Gastroesophageal sphincter (tissue), 4 donors: Measurements from ENCODE around the gene RPTOR. TPM values are rescaled to one million over a fixed set of nuclear protein-coding genes. Genes with fewer than 3 reads are reported as not detected.

Source experiments
- ATAC-seq: fragments of 150-250 bp; one replicate; pipeline ENCODE4 v1.9.1; 2016; ENCODE audit warnings: mild to moderate bottlenecking, moderate library complexity
- H3K27ac ChIP-seq, 4 donors: fragments of 200-600 bp; sonication (generic) in 3 of 4; 1 replicate in 3 of 4; 2 replicates in 1 of 4; pipeline ENCODE4 v1.5.1; 2016 to 2019
- H3K27me3 ChIP-seq: fragments of 200-600 bp; sonication (generic); one replicate; pipeline ENCODE4 v1.5.1; 2019
- H3K36me3 ChIP-seq, 2 donors: fragments of 200-600 bp; sonication (generic); one replicate each; pipeline ENCODE4 v1.5.1; 2019; ENCODE audit warnings: control low read depth in 1 of 2
- H3K4me1 ChIP-seq, 3 donors: fragments of 200-600 bp; sonication (generic); 1 replicate in 2 of 3; 2 replicates in 1 of 3; pipeline ENCODE4 v1.5.1; 2016 to 2019; ENCODE audit warnings: control low read depth in 2 of 3
- H3K4me3 ChIP-seq, 2 donors: fragments of 200-600 bp; sonication (generic); one replicate each; pipeline ENCODE4 v1.5.1; 2019; ENCODE audit warnings: mild to moderate bottlenecking in 1 of 2, moderate library complexity in 1 of 2
- H3K9me3 ChIP-seq, 3 donors: fragments of 200-600 bp; sonication (generic); one replicate each; pipeline ENCODE4 v1.5.1; 2017 to 2019; ENCODE audit warnings: control low read depth in 2 of 3
- EP300 ChIP-seq: sonication (generic); formaldehyde crosslinking; IDR thresholded peaks from one replicate; pipeline ENCODE4 v1.6.1; 2017; ENCODE audit warnings: antibody characterized with exemption, mild to moderate bottlenecking
- POLR2A ChIP-seq, 2 donors: fragments of 450-650 bp; IDR thresholded peaks; one replicate each; pipeline ENCODE4 v1.6.1; 2017; ENCODE audit warnings: antibody characterized with exemption in 2 of 2, mild to moderate bottlenecking in 2 of 2, moderate library complexity in 1 of 2
- POLR2AphosphoS5 ChIP-seq: sonication (generic); formaldehyde crosslinking; IDR thresholded peaks from one replicate; pipeline ENCODE4 v1.6.1; 2017; ENCODE audit warnings: antibody characterized with exemption
- WGBS, 2 donors: methylation state at CpG; one replicate each; pipeline ENCODE4 v1.1.5; 2018; ENCODE audit warnings: low coverage in 1 of 2; 5-methylcytosine and 5-hydroxymethylcytosine counted together
- total RNA-seq, 4 donors: library from RNA; depleted of rRNA; stranded (reverse); fragments of >200 nt; gene quantifications; one replicate each; pipeline ENCODE4 v1.1.0, GENCODE V29; 2016
- TF ChIP-seq, protein P1 (sequence below), 4 experiments: fragments of 200-600 bp in 2 of 4; fragments of 450-650 bp in 2 of 4; sonication (generic) in 1 of 4; IDR thresholded peaks; one replicate each; pipeline ENCODE4 v1.5.1; 2017 to 2019; ENCODE audit warnings: antibody characterized with exemption in 4 of 4, mild to moderate bottlenecking in 2 of 4, moderate library complexity in 2 of 4

RPTOR gene
- total RNA-seq, 4 donors from 2014 or later = 25.7 to 56.8 (median 39.7) TPM

DNA sequence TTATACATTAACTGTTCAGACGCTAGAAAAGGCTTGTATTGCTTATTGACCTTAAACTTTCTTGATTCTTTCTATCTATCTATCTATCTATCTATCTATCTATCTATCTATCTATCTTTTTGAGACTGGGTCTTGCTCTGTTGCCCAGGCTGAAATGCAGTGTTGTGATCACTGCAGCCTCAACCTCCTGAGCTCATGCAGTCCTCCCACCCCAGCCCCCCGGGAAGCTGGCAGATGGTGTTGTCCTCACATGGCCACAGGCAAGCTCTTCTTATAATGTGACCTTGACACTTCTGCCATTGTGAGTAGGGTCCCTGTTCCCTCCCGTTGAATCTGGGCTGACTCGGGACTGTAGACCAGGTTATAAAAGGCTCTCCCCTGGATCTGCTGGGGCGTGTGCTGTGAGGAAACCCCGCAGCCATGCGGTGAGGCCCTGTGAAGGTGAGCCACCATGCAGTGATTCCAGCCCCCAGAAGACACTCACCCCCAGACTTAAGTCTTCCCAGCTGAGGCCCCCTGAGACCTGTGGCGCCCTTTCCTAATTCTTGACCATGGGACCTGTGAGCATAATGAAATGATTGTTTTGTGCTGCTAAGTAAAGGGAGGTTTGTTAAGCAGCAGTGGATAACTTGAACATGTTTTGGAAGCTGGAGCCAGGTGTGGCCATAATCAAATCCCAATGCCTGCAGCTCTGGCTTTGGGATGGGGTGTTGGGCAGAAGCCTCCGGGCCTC, 54.3 kb downstream of the RPTOR start:
- H3K4me1 ChIP-seq = peaks cover 0 to 8% (median 0%) of the 10 kb centered on the region in 3 donors
- H3K9me3 ChIP-seq = no peaks in the 10 kb centered on the region
- H3K4me3 ChIP-seq = no peak overlapping the region
- WGBS, 2 donors = 94 to 100% methylated on average over 1 to 2 of the region's 9 CpGs
- no peaks in the 10 kb centered on the region for H3K27me3 ChIP-seq
- TF ChIP-seq POLR2A (IDR thresholded peaks at IDR 0.05) (no peak), EP300 (no peak), POLR2AphosphoS5 (no peak)
- TF ChIP-seq, protein P1, sequence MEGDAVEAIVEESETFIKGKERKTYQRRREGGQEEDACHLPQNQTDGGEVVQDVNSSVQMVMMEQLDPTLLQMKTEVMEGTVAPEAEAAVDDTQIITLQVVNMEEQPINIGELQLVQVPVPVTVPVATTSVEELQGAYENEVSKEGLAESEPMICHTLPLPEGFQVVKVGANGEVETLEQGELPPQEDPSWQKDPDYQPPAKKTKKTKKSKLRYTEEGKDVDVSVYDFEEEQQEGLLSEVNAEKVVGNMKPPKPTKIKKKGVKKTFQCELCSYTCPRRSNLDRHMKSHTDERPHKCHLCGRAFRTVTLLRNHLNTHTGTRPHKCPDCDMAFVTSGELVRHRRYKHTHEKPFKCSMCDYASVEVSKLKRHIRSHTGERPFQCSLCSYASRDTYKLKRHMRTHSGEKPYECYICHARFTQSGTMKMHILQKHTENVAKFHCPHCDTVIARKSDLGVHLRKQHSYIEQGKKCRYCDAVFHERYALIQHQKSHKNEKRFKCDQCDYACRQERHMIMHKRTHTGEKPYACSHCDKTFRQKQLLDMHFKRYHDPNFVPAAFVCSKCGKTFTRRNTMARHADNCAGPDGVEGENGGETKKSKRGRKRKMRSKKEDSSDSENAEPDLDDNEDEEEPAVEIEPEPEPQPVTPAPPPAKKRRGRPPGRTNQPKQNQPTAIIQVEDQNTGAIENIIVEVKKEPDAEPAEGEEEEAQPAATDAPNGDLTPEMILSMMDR (IDR thresholded peaks at IDR 0.05) = no peak
- no peaks in the 10 kb centered on the region for H3K36me3 ChIP-seq
- ATAC-seq = no peak
- H3K27ac ChIP-seq = no peak overlapping the region

DNA sequence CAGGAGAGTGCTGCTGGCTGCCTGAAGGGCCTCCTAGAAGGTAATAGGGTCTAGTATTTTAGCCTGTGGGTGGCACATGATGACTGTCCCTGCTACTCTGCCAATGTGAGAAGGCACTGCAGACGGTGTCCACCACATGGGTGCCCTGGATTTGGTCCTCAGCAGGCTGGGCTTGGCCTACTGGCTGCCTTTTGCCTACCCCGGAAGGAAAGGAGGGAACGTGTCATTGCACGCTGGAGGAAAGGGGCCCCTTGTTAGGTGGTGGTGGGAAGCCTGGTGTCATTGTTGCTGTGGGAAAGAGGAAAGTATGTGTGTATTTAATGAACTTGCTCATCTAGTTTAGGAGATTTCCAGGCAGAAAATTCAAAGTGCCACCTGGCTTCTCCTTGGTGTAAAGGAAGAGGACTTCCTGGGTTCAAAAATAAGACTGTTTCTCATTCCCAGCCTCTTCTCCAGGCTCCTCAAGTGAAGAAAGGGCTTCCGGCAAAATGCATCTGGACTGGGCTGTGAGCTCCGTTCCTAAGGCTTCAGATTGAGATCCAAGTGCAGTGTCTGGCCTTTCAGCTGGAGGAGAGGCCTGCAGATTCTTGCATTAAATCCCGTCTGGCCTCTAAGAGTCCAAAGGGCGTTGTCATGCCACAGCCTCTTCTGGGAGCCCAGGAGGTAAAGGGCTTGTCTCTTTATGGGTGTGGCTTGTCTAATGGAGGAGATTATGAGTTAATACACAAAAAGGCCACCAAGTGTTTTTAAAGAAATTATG, 55.1 kb downstream of the RPTOR start:
- no peak overlapping the region for H3K4me3 ChIP-seq
- no peak for ATAC-seq
- TF ChIP-seq, protein P1 (IDR thresholded peaks at IDR 0.05) = no peak
- TF ChIP-seq POLR2AphosphoS5 (no peak), POLR2A (IDR thresholded peaks at IDR 0.05) (no peak), EP300 (no peak)

DNA sequence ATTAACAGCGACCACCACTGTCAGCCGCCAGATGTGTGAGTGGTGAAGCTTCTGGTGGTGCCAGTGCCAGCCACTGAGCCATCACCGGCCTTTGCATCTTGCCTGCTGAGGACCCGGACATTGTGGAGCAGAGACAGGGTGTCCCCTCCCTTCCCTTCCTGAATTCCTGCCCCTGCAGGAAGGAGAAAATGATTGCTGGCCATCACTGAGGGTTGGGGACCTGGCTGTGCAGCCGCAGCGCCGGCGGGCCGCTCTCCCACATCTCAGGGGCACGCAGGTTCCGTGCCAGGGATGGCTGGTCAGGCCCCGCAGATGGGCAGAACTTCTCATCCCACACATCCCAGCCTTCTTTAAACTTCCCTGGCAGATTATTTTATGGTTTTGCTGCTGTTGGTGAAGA, 56.5 kb downstream of the RPTOR start:
- Histone ChIP-seq H3K9me3 (no peaks in the 10 kb centered on the region), H3K4me1 (peaks cover 0 to 8% (median 0%) of the 10 kb centered on the region in 3 donors), H3K4me3 (no peak overlapping the region), H3K27me3 (no peaks in the 10 kb centered on the region), H3K27ac (no peak overlapping the region), H3K36me3 (no peaks in the 10 kb centered on the region)
- TF ChIP-seq POLR2A (IDR thresholded peaks at IDR 0.05) (no peak), POLR2AphosphoS5 (no peak), EP300 (no peak)
- TF ChIP-seq, protein P1 (IDR thresholded peaks at IDR 0.05) = no peak
- 82 to 100% methylated on average over 3 to 11 of the region's 12 CpGs for WGBS, 2 donors
- ATAC-seq = no peak

More for the DNA sequence above, 55.1 kb downstream of the RPTOR start:
- Histone ChIP-seq H3K27me3 (no peaks in the 10 kb centered on the region), H3K27ac (no peak overlapping the region), H3K4me1 (peaks cover 0 to 8% (median 0%) of the 10 kb centered on the region in 3 donors), H3K36me3 (no peaks in the 10 kb centered on the region), H3K9me3 (no peaks in the 10 kb centered on the region)
- 54 to 61% methylated on average over 5 to 7 of the region's 8 CpGs for WGBS, 2 donors

DNA sequence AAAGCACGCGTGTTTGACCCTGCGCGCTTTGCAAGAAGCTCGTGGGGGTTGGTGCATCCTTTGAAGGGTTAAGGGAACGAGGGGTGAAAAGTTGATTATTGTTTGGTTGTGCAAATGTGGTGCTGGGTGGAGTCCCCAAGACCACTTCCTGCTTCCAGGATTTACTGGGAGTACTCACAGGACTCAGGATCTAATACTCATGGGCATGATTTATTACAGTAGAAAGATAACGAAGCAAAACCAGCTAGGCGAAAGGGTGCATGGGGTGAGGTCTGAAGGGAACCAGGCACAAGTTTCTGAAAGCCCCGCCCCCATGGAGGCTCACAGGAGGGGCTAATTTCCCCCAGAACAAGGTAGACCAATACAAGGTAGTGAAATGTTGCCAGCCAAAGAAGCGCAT, 58.8 kb downstream of the RPTOR start:
- 85 to 94% methylated on average over 6 to 10 of the region's 10 CpGs for WGBS, 2 donors
- no peaks in the 10 kb centered on the region for H3K27me3 ChIP-seq
- no peaks in the 10 kb centered on the region for H3K36me3 ChIP-seq
- no peaks in the 10 kb centered on the region for H3K9me3 ChIP-seq
- TF ChIP-seq EP300 = no peak
- no peak for TF ChIP-seq POLR2AphosphoS5
- no peak for TF ChIP-seq POLR2A (IDR thresholded peaks at IDR 0.05)
- ATAC-seq = no peak
- no peak overlapping the region for H3K4me3 ChIP-seq
- H3K4me1 ChIP-seq = peaks cover 0 to 8% (median 0%) of the 10 kb centered on the region in 3 donors
- H3K27ac ChIP-seq = no peak overlapping the region

DNA sequence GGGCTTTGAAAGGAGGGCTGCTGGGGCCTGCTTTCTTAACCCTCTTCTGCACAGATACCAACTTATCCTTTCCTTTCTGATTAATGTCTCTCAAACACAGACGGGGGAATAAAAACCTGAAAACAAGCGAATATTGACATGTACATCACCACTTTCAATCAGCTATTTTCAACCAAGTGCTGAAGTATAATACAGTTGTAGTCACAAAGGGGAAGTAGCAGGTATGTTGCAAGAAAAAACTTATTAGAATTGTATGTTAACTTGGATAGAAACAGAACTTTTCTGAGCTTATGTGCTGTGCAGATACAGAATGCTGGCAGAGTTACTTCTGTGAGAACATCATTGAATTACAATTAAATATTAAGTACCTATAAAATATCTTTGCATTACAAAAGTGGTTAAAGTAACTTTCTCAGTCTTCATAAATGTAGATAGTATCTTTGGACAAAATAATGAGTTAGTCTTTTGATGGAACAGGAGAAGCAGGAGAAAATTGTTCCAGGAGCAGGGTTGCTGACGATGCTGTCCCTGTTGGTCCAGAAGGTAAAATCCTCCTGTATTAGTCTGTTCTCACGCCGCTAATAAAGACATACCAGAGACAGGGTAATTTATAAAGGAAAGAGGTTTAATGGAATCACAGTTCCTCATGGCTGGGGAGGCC, 59.5 kb downstream of the RPTOR start:
- 92 to 95% methylated on average over 5 of the region's 5 CpGs for WGBS, 2 donors
- ATAC-seq = no peak

More for the DNA sequence above, 59.5 kb downstream of the RPTOR start:
- peaks cover 0 to 8% (median 0%) of the 10 kb centered on the region in 3 donors for H3K4me1 ChIP-seq
- TF ChIP-seq, protein P1 (IDR thresholded peaks at IDR 0.05) = no peak
- TF ChIP-seq POLR2A (IDR thresholded peaks at IDR 0.05) (no peak), EP300 (no peak), POLR2AphosphoS5 (no peak)
- no peak overlapping the region for H3K4me3 ChIP-seq
- H3K27ac ChIP-seq = no peak overlapping the region
- no peaks in the 10 kb centered on the region for H3K9me3 ChIP-seq
- H3K27me3 ChIP-seq = no peaks in the 10 kb centered on the region
- no peaks in the 10 kb centered on the region for H3K36me3 ChIP-seq
